ENCODE data around the gene FAM118A.

DNA sequence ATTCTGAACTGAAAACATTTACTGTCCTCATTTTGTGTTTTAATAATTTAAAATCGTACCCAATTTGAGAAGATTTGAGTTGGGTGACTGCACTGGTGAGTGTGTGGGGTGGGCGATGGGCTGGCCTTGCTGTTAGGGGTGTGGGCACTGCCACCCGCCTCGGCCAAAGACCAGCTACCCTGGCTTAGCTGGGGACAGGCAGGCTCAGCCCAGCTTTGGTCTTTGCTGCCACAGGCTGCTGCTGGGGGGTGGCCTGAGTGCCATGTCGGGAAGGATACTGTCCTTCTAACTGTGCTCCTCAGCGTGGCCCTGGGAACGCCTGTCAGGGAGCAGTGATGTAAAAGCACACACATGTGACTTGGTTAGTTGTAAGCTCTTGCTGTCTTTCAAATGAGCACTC, 22.3 kb downstream of the FAM118A start:
- TF ChIP-seq CTCF (IDR thresholded peaks at IDR 0.05), result no peak
- no peak for TF ChIP-seq POLR2A (IDR thresholded peaks at IDR 0.05)
